Loucy (cell line): Measurements from ENCODE around the gene TMEM232.

Source experiments
- H2AFZ ChIP-seq: fragments of 200-600 bp; sonication (generic); 2 replicates; pipeline ENCODE4 v1.6.0; 2016; ENCODE audit warnings: antibody characterized with exemption, mild to moderate bottlenecking, low read length, moderate library complexity
- H3F3A ChIP-seq: fragments of 200-600 bp; 2 replicates; pipeline ENCODE4 v1.6.0; 2016; ENCODE audit warnings: antibody characterized with exemption, low read depth, mild to moderate bottlenecking
- H3K27me3 ChIP-seq: fragments of 200-600 bp; sonication (generic); 2 replicates; pipeline ENCODE4 v1.6.1; 2014; ENCODE audit warnings: low read length, mild to moderate bottlenecking; ENCODE audit not compliant: insufficient read depth, poor library complexity, severe bottlenecking
- H3K36me3 ChIP-seq: fragments of 200-600 bp; sonication (generic); 2 replicates; pipeline ENCODE4 v1.6.1; 2016; ENCODE audit warnings: low read length; ENCODE audit not compliant: insufficient read depth
- H3K4me1 ChIP-seq: fragments of 200-600 bp; sonication (generic); 2 replicates; pipeline ENCODE4 v1.5.1; 2014; ENCODE audit warnings: low read length, mild to moderate bottlenecking; ENCODE audit not compliant: insufficient read depth, poor library complexity, severe bottlenecking
- H3K4me2 ChIP-seq: fragments of 200-600 bp; sonication (generic); 2 replicates; pipeline ENCODE4 v1.6.0; 2014; ENCODE audit warnings: antibody characterized with exemption, low read length, low read depth, mild to moderate bottlenecking; ENCODE audit not compliant: poor library complexity, severe bottlenecking
- H3K4me3 ChIP-seq: fragments of 200-600 bp; sonication (generic); 2 replicates; pipeline ENCODE4 v1.5.1; 2014; ENCODE audit warnings: low read length, mild to moderate bottlenecking, mixed read lengths; ENCODE audit not compliant: poor library complexity, severe bottlenecking
- H3K79me2 ChIP-seq: fragments of 200-600 bp; sonication (generic); 2 replicates; pipeline ENCODE4 v1.6.1; 2014; ENCODE audit warnings: low read length; ENCODE audit not compliant: insufficient read depth
- H3K9ac ChIP-seq: fragments of 200-600 bp; sonication (generic); 2 replicates; pipeline ENCODE4 v1.6.0; 2014; ENCODE audit warnings: mild to moderate bottlenecking, low read depth, low read length, moderate library complexity; ENCODE audit not compliant: poor library complexity, severe bottlenecking
- H3K9me2 ChIP-seq: fragments of 200-600 bp; sonication (generic); replicated peaks from 2 replicates; pipeline ENCODE4 v1.6.1; 2016; ENCODE audit warnings: low read depth, low read length, mixed read lengths
- H3K9me3 ChIP-seq: fragments of 200-600 bp; sonication (generic); 2 replicates; pipeline ENCODE4 v1.6.1; 2014; ENCODE audit warnings: mild to moderate bottlenecking, antibody characterized with exemption, low read length, low read depth; ENCODE audit not compliant: insufficient read depth
- H4K20me1 ChIP-seq: fragments of 200-600 bp; sonication (generic); 2 replicates; pipeline ENCODE4 v1.6.0; 2014; ENCODE audit warnings: antibody characterized with exemption, low read length, mild to moderate bottlenecking; ENCODE audit not compliant: insufficient read depth, poor library complexity, severe bottlenecking
- EZH2phosphoT487 ChIP-seq: fragments of 200-600 bp; IDR thresholded peaks from 2 replicates; pipeline ENCODE4 v1.6.1; 2018; ENCODE audit warnings: antibody characterized with exemption, mild to moderate bottlenecking, moderate library complexity, borderline replicate concordance
- TF ChIP-seq, protein P1 (sequence below): fragments of 200-600 bp; sonication (generic); conservative IDR thresholded peaks from 2 replicates; pipeline ENCODE4 v1.5.1; 2014; ENCODE audit warnings: mild to moderate bottlenecking, antibody characterized with exemption, low read length

Gene TMEM232

DNA sequence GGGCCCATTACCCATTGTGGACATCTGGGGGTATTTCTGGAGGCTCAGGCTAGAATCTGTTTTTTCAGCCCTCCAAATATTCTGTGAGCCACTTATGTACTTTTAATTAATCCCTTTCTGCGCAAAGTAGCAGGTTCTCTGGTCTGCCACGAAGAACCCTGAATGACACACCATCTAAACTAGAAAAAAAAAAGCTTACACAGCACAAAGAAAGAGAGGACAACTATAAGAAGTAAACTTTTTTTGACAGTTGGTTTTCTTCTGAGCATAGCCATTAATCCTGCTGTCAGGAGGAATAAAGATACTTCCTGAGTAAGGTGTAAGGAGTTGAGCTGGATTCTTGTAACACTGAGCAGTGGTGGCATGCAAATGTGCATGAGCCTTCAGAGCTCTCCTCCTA, 327.5 kb downstream of the TMEM232 start:
- TF ChIP-seq, protein P1, sequence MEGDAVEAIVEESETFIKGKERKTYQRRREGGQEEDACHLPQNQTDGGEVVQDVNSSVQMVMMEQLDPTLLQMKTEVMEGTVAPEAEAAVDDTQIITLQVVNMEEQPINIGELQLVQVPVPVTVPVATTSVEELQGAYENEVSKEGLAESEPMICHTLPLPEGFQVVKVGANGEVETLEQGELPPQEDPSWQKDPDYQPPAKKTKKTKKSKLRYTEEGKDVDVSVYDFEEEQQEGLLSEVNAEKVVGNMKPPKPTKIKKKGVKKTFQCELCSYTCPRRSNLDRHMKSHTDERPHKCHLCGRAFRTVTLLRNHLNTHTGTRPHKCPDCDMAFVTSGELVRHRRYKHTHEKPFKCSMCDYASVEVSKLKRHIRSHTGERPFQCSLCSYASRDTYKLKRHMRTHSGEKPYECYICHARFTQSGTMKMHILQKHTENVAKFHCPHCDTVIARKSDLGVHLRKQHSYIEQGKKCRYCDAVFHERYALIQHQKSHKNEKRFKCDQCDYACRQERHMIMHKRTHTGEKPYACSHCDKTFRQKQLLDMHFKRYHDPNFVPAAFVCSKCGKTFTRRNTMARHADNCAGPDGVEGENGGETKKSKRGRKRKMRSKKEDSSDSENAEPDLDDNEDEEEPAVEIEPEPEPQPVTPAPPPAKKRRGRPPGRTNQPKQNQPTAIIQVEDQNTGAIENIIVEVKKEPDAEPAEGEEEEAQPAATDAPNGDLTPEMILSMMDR = no peak
- TF ChIP-seq EZH2phosphoT487 = no peak
- Histone ChIP-seq H3K27me3 (no peaks in the 10 kb centered on the region), H3F3A (no peaks in the 10 kb centered on the region), H2AFZ (no peak overlapping the region), H3K9me3 (no peaks in the 10 kb centered on the region), H3K79me2 (no peaks in the 10 kb centered on the region), H3K4me3 (no peak overlapping the region), H4K20me1 (no peaks in the 10 kb centered on the region), H3K9me2 (no peaks in the 10 kb centered on the region), H3K9ac (no peak overlapping the region), H3K4me2 (no peak overlapping the region), H3K4me1 (no peaks in the 10 kb centered on the region), H3K36me3 (no peaks in the 10 kb centered on the region)

DNA sequence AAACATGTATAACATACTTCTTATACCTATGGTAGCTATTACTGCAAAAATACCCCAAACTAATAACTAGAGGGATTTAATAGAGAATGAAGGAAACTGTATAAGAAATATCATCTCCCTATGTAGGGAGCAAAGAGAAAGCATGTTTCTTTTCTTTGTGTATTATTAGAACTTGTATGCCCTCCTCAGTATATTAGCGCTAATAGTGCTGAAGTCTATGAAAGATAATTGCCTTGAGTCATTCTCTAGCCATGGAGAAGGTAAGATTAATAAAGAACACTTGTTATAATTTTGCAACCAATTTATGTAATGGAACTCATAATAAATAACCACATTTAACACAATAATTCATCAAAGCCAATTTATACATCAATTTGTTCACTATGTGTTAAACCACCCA, 329.2 kb downstream of the TMEM232 start:
- Histone ChIP-seq H3K27me3 (no peaks in the 10 kb centered on the region), H2AFZ (no peak overlapping the region), H3K79me2 (no peaks in the 10 kb centered on the region), H3K4me2 (no peak overlapping the region), H3K9ac (no peak overlapping the region), H3F3A (no peaks in the 10 kb centered on the region), H3K4me3 (no peak overlapping the region), H3K36me3 (no peaks in the 10 kb centered on the region), H3K4me1 (no peaks in the 10 kb centered on the region), H3K9me2 (no peaks in the 10 kb centered on the region), H3K9me3 (no peaks in the 10 kb centered on the region), H4K20me1 (no peaks in the 10 kb centered on the region)
- no peak for TF ChIP-seq EZH2phosphoT487
- TF ChIP-seq, protein P1 = no peak

DNA sequence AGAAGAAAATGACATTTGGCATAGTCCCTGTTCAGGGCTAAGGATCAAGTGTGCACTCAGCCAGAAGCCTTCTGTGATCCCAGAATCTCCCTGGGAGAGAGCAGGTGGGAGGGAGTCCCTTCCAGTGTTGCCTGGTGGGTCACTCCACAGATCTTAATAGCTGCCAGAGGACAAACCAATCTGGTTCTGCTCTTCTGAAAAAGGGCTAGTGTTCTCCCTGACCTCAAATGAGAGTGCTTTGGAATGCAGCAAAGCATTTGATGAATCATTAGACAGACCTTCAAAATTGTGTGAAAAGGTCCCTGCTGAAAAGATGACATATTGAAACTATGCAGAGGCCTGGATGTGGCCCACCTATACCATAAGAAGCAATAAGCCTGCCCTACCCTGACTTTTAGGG, 339.7 kb downstream of the TMEM232 start:
- TF ChIP-seq, protein P1 = no peak
- TF ChIP-seq EZH2phosphoT487 = no peak
- Histone ChIP-seq H3F3A (no peaks in the 10 kb centered on the region), H3K4me2 (no peak overlapping the region), H3K9me2 (no peaks in the 10 kb centered on the region), H3K79me2 (no peaks in the 10 kb centered on the region), H3K36me3 (no peaks in the 10 kb centered on the region), H3K9me3 (no peaks in the 10 kb centered on the region), H3K9ac (no peak overlapping the region), H3K27me3 (no peaks in the 10 kb centered on the region), H2AFZ (no peak overlapping the region), H3K4me3 (no peak overlapping the region), H3K4me1 (no peaks in the 10 kb centered on the region), H4K20me1 (no peaks in the 10 kb centered on the region)
